GM19395 (cell line): ENCODE results near the gene PRKD1.
A peak's percentile ranks its signal among the peaks of the same experiment; 100 is the strongest.
"Not testable (repeated sequence)": the region's sequence is repeated elsewhere in the genome, so short reads cannot be mapped to it uniquely, and the experiment has no call there.

Experiments used
- ATAC-seq: cut with Tn5 transposase; IDR thresholded peaks from one replicate; pipeline ENCODE4 v1.9.1; 2021; ENCODE audit warnings: mild to moderate bottlenecking, moderate library complexity; ENCODE audit not compliant: unreplicated experiment

The PRKD1 gene

DNA sequence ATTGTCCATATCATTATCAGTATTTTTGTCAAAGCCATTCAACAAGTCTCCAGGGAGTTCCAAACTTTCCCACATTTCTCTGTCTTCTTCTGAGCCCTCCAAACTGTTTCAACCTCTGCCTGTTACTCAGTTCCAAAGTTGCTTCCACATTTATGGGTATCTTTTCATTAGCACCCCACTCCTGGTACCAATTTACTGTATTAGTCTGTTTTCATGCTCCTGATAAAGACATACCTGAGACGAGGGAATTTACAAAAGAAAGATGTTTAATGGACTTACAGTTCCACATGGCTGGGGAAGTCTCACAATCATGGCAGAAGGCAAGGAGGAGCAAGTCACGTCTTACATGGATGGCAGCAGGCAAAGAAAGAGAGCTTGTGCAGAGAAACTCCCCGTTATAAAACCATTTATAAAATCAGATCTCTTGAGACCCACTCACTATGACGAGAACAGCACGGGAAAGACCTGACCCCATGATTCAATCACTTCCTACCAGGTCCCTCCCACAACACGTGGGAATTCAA is 87.2 kb downstream of the PRKD1 start:
- ATAC-seq = not testable (repeated sequence)

DNA sequence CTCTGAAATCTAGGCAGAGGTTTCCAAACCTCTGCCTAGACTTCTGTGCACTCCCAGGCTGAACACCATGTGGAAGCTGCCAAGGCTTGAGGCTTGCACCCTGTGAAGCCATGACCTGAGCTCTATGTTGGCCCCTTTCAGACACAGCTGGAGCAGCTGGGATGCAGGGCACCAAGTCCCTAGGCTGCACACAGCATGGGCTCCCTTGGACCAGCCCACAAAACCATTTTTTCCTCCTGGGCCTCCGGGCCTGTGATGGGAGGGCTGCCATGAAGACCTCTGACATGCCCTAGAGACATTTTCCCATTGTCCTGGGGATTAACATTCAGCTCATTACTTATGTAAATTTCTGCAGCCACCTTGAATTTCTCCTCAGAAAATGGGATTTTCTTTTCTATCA is 88.0 kb downstream of the PRKD1 start:
- not testable (repeated sequence) for ATAC-seq

DNA sequence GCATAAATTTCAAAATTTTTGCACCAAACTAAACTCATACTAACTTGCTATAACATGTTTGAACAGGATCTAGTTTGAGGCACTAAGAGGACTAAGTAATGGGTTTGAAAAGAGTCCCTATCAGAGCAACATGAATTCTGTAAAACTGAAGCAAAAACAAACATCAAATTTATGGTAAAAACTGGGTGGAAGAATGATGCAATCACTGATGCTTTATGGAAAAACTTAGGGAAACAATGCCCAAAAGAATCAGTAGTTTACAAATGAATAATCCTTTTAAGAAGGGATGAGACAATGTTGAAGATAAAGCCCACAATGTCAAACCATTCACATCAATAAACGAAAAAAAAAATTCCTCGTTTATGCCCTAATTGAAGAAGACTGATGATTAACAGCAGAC is 88.9 kb downstream of the PRKD1 start:
- no peak for ATAC-seq

DNA sequence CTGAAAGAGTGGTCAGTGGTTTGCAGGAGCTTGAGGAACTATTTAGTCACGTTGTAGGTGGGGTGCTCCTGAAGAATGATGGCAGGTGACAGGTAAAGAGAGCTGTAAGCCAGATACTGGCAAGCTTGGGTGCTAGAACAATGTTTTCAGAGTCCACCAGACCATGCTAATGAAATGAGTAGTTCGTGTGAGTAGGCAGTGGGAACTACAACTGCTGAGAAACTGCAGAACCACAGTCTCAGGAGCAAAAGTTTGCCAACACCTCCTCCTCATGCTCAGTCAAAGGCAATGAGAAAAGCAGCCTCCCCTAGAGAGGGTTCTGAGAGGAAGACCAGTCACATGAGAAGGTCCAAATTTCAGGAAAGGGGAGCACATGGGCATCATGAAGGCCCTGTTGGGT is 91.3 kb downstream of the PRKD1 start:
- peak; percentile 63 for ATAC-seq

DNA sequence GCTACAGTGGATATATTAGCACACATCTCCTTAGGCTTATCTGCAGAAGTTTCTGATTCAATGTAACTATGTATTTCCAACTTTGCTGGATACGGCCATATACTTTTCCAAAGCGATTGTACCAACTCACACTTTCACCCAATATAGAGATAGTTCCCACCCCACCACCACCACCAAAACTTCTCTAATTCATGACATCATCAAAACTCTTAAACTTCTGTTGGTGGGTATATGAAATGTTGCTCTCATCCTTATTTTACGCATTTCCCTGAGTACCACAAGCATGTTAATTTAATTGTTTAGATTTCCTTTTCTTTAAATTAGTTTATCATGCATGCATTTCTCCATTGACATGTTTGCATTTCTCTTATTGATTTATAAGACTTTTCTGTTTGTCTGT is 95.6 kb downstream of the PRKD1 start:
- ATAC-seq = no peak

DNA sequence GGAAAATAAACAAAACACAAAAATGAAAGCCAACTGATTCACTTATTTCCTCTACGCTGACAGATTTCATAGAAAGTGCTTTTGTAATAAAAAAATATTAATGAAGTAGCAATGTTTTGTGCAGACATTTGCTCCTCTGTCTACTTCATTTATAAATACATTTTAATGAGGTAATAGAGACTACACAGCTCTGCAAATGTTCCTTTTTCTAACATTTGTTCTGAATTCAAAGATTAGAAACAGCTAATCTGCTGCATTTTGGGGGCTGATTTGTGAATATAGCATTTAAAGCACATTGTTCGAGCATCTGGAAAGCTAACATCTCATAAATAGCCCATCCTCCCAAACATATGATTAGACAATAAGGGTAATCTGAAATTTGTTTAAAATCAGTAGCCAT is 97.8 kb downstream of the PRKD1 start:
- no peak for ATAC-seq

DNA sequence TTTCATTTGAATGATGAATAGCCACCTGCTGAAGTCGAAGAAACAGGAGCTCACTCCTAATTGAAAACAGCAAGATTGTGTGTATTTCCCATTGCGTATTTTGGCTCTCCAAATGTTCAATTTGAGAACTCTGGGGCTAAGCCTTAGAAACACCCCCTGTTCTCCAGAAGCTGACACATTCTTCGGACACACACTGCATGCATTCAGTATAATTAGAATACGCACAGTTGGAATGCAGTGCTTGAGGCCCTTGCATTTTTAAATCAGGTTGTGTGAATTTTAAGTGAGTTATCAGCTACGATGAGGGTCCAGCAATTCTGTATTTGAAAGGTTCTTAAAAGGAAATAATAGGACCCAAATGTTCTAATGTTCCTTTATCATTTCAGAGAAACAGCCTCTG is 103.8 kb downstream of the PRKD1 start:
- no peak for ATAC-seq

DNA sequence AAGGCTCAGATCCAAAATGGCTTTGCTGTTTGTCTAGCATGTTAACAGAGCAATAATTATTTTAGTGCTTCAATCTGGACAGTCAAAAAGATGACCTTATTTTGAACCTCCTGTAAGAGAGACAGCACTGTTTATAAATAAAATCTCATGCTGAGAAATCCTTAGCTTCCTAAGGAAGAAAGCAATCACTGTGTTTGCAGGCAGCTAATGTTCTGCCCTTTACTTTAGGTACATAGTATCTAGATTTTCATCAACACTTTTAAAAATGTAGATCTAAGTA is 105.3 kb downstream of the PRKD1 start:
- no peak for ATAC-seq

DNA sequence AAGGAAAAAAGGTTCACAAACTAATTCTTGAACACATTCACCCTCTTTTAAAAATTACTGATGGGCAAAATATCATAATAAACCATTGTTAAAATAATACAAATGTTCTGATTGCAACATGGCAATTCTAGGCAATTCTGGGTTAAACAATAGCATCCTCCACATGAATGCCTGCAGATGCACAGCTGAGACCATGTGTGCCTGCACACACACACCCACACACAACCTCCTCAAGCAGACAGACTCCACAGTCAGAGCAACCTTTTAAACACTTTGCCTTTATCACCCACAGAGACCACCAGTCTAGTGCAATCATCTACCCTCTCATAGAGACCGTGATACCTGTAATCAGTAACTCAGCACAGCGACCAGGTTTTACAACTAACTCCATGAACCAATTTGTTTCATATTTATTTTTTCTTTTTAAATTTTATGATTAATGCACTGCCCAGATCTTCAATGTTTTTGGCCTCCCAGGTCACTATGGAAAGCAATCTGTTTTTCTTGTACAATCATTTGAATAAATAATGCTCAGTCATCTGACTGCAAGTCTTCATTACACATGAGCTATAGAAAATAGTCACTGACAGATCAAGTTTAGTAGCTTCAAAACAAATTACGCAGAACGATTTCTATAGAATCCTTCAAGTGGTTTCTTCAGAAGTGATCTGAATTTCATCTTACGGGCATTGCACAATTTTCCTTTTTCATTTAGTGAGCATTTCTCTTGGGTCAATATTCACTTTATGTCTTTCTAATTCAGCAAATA is 105.8 kb downstream of the PRKD1 start:
- ATAC-seq = no peak

DNA sequence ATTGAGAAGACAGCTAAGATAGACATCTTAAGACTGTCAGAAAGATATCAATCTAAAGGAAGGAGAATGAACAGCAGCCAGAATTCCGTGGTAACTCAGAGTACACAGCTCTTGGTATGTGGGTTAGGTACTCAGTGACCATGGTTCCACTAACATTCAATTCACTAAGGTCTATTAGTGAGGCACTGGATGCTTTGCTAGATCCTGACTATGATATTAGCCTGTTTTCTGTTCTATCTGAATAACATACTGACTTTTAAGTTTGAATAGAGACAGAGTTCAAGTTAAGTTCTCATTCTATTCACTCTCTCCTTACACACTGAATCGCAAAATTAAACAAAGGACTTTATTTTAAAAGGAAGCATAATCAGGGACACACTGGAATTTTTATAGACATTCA is 106.4 kb downstream of the PRKD1 start:
- ATAC-seq = no peak

DNA sequence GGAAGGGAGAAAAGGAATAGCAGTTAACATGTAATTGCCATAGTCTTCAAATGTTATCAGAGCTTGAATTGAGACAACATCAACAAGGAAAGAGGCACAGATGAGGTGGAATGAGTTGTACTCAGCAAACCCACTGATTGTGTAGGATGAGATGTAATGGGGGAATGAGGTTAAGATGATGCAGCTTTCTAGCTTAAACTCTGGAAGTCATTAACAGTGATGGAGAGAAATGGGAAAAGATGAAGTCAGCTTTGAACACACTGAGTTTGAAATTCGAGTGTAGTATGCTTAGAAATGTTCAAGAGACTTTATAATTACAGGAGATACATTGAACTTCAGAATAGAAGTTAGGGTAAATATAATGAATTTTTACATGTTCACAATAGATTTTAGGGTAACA is 106.9 kb downstream of the PRKD1 start:
- no peak for ATAC-seq

DNA sequence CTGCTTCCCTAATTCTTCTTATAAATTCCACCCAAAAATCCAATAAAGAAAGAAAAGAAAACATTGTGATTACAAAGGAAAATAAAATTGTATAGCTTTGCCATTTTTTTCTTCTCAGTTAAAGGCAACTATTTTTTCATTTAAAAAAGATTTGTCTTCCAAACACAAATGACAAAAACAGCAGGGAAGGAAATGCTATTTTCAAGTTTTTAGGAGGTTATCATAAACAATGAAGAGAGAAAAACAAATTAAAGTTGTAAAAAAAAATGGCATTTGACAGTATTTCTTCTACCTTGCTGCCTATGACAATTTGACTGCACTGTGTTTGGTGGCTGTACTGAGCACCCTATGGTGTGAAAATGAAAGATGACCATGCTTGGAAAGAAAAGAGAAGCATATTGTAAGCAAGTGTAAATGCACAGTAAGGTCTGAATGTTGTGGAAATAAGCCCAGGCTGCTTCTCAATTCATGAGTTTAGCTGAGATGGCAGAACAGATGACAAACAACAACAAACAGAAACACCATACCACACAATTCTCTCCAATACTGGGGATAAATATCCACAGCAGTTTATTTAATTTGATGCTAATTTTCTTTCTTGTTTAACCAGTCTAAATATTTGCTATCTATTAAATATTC is 109.8 kb downstream of the PRKD1 start:
- no peak for ATAC-seq

DNA sequence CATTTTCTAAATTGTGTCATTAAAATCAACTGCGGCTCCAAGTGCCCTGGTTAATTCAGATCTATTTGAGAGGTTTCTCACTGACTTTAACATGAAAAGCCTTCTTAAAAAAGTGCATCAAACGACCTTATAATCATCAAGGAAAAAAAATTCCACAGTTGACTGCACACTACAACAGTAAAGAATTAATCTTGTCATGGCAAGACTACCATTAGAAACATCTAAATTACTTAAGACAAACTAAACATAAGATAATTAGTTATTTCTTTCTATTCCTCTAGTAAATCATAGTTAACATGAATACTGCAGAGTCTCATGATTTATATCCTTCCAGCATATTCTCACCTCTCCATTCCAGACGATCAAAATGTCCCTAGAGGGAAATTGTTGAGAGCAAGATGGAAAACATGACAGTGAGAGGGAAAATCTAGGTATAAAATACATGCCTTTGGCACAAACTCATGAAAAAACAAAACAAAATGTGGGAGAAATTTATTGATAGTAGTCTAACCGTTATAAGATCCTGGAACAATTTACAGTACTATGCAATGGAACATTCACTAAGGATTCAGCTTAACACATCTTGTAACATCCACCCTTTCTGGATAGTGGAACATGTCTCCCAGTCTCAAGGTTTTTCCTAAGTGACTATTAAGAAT is 112.5 kb downstream of the PRKD1 start:
- no peak for ATAC-seq

DNA sequence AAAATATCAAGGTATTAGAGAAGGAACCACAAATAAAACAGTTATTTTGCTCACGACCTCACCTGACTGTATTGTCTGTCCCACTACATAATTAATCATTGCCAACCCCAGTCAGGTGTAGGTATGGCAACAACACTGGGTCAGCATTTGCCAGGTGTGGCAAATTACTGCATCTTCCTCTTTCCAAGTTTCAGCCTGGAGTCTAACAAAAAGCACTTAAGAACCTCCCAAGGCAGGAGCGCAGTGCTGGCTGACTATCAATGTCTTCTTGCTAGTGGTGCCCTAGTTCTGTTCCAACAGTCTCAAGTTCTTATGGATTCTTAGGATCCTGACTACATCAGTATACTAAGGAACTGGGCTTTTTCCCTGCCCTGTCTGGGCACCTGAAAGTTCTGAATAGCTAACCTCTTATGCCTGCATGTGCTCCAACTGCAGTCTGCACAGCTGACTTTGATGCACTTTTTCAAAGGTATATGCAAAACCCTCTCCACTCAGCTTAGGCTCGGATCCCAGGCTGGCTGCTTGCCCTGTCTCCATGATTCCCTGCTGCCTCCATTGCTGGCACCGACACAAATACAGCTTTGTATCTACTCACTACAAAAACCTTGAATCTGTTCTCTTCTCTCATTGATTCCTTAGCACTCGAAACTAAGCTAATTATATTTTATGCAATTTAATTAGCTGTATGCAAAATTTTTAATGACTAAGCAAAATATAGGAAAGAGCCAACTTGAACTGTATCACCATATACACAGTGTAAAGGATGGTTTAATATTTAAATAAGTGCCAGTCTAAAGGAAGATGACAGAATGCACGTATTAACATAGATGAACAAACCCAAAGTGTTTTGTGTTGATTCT is 113.3 kb downstream of the PRKD1 start:
- no peak for ATAC-seq

DNA sequence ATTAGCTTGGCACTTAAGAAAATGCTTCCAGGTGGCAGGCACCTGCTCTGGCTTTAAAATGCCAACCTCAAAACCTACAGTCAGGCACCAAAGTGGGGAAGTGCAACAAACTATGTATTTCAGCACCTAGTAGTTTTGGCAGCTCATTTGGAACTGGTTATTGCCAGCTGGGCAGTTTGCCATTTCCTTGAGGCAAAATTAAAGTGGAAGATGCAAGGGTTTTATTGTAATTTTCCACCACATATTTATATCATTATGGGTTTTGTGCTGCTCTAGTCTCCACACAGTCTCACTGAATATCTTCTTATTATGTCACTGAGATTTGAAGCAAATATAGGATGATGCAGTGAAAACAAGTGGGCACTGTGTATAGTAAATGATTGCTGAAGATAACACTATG is 117.0 kb downstream of the PRKD1 start:
- ATAC-seq = no peak

DNA sequence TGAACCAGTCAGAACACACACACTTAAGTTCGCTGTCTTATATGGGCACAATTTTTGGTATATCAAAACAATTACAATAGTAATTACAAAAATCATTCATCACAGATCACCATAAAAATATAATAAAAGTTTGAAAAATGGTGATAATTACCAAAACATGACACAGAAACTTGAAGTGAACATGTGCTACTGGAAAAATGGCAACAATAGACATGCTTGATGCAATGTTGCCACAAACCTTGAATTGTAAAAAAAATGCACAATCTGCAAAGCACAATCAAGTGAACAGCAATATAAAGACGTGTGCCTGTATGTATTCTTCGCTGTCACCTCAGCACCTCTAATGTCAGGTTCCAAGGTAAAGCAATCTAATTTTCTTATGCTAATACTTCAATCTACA is 117.6 kb downstream of the PRKD1 start:
- no peak for ATAC-seq

DNA sequence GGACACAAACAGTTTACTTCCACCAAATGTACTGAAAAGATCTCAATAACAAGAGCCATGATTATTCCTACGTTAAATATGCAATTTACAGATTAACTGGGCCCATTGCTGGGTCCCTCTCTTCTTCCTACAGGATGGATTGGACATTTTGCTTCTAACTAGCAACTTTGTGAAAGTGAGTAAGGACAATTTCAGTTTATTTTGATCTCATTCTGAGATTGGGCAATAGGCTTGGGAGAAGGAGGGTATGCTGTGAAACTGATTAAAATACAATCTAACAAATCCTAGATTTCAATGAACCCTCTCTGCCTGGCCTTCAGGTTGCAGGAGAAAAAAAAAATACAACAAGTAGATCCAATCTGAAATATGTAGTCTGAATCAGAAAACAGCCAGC is 121.5 kb downstream of the PRKD1 start:
- no peak for ATAC-seq

DNA sequence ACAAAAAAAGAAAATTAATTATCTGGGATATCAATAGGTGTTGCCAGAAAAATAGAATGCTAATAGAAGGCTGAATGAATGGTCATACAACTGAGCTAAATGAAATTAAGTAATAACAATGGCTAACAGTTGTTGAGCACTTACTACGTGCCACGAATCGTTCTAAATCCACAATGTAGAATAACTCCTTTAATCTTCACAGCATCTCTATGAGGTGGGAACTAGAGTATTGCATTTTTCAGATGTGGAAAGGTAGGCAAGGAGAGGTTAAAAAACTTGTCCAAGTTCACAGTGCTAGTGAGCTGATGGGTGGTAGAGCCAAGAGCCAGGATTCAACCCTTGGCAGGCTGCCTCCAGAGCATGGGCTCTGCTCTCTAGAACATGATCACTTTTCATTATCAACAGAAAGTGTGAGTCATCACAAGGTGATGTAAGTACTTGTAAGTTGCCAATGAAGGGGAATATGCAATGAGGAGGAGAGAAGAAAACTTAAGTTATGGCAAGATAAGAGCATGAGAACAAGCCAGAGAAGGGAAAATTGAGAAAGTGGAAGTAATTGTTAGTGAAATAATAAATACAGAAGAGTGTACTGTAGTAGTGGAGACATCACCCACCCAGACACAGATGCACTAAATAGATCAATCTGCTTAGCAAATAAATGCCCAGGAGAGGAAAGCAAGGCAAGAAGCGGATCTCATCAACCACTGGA is 122.1 kb downstream of the PRKD1 start:
- ATAC-seq = no peak

DNA sequence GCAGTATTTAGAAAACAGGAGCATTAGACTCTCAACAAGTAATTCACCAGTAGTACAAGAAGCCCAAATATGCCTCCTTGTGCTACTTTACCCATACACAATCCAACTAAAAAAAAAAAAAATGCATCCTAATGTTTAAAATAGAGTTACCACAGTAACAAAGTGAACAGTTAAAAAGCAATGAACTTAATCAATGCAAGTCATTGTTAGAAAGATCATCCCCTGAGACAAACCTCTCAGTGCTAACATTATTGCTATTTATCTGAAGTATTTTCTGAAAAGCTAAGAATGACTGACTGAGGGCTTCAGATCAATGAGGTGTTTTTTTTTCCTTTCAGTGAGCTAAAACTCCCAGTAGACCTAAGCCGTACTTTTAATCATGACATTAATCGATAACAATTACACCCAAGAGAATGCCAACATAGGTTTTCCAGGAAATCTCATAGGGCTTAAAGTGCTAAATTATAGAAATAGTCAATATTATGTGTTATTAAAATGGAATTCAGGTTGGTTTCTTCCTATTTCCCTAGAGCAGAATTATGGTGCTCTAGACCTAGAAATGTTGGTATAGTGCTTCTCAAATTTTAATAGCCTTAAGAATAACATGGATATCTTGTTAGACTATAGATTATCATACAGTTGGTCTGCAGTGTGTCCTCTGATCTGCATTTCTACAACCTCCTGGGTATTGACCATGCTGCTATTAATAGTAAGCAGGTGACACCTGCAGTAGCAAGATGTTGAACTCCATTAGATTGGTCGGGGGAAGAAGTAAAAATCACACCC is 123.0 kb downstream of the PRKD1 start:
- ATAC-seq = no peak

DNA sequence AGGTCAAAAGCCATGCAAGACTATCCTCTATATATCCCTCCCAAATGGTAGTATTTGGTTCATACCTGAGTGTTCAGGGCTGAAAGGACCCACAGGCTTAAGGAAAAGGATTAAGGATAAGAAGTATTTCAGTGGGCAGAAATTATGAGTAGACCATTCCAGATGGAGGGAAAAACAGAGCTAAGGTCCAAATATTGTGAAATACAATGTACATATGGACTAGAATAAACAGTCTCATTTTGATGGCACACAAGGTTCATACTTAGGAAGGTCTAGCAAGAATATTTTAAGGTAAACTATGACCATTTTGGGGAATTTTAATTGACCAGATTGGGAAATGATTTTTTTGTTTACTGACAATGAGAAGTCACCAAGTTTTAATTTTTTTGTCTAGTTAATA is 124.6 kb downstream of the PRKD1 start:
- ATAC-seq = no peak
